OCI-LY7 (cell line): ENCODE data around the gene EMCN. TPM values are rescaled to one million over a fixed set of nuclear protein-coding genes. Genes with fewer than 3 reads are reported as not detected.

ENCODE experiments used
- BruUV-seq: library from RNA; stranded (reverse); fragments of 400-500 nt; replicated peaks from 2 replicates; lab custom pipeline; 2021; lab: Mats Ljungman, UMichigan
- CTCF ChIA-PET: fragments of 300-600 bp; sonication (Branson Sonifier 250); formaldehyde crosslinking; loops from one replicate; lab custom pipeline; 2022; ENCODE audit warnings: antibody characterized with exemption; ENCODE audit not compliant: unreplicated experiment; lab: Charles Lee
- POLR2A ChIA-PET: fragments of 300-600 bp; sonication (Branson Sonifier 250); formaldehyde crosslinking; loops from one replicate; lab custom pipeline; 2022; ENCODE audit warnings: antibody characterized with exemption; lab: Charles Lee
- DNase-seq: peaks from one replicate; pipeline ENCODE4 v3.0.0-alpha.2; 2015; ENCODE audit warnings: low spot score
- H2AFZ ChIP-seq: fragments of 200-600 bp; sonication (generic), shearing (Covaris generic); 2 replicates; pipeline ENCODE4 v1.6.1; 2014; ENCODE audit warnings: mild to moderate bottlenecking, antibody characterized with exemption, low read length, moderate library complexity
- H3K27ac ChIP-seq: fragments of 200-600 bp; sonication (generic); 2 replicates; pipeline ENCODE4 v1.5.1; 2014; ENCODE audit warnings: mixed run types, low read depth, mild to moderate bottlenecking, moderate library complexity, low read length, inconsistent platforms; ENCODE audit not compliant: poor library complexity, severe bottlenecking
- H3K36me3 ChIP-seq: fragments of 200-600 bp; sonication (generic); 2 replicates; pipeline ENCODE4 v1.6.1; 2014; ENCODE audit warnings: mild to moderate bottlenecking, antibody characterized with exemption, low read length, moderate library complexity, mixed read lengths; ENCODE audit not compliant: insufficient read depth
- H3K4me1 ChIP-seq: fragments of 200-600 bp; sonication (generic); 2 replicates; pipeline ENCODE4 v1.5.1; 2014; ENCODE audit warnings: mild to moderate bottlenecking, low read length; ENCODE audit not compliant: insufficient read depth, poor library complexity, severe bottlenecking
- H3K4me2 ChIP-seq: fragments of 200-600 bp; sonication (generic); 2 replicates; pipeline ENCODE4 v1.6.1; 2014; ENCODE audit warnings: mild to moderate bottlenecking, low read length
- H3K4me3 ChIP-seq: fragments of 200-600 bp; sonication (generic); 2 replicates; pipeline ENCODE4 v1.5.1; 2014; ENCODE audit warnings: mild to moderate bottlenecking, low read depth, low read length; ENCODE audit not compliant: poor library complexity, severe bottlenecking
- H3K79me2 ChIP-seq: fragments of 200-600 bp; sonication (generic); 2 replicates; pipeline ENCODE4 v1.6.1; 2016; ENCODE audit warnings: low read depth, mild to moderate bottlenecking, low read length, moderate library complexity, mixed read lengths; ENCODE audit not compliant: insufficient read depth
- H3K9me2 ChIP-seq: fragments of 200-600 bp; sonication (generic); 2 replicates; pipeline ENCODE4 v1.6.1; 2016; ENCODE audit warnings: mild to moderate bottlenecking, low read length, mixed read lengths; ENCODE audit not compliant: insufficient read depth
- H3K9me3 ChIP-seq: fragments of 200-600 bp; sonication (generic); 2 replicates; pipeline ENCODE4 v1.6.1; 2014; ENCODE audit warnings: mild to moderate bottlenecking, mixed run types, low read length, mixed read lengths
- H4K20me1 ChIP-seq: fragments of 200-600 bp; sonication (generic); 2 replicates; pipeline ENCODE4 v1.6.1; 2014; ENCODE audit warnings: mild to moderate bottlenecking, antibody characterized with exemption, low read length, moderate library complexity, mixed read lengths; ENCODE audit not compliant: insufficient read depth
- EZH2phosphoT487 ChIP-seq: fragments of 200-600 bp; sonication (generic); IDR thresholded peaks from 2 replicates; pipeline ENCODE4 v1.6.1; 2018; ENCODE audit warnings: low read depth, borderline replicate concordance, mild to moderate bottlenecking, mixed run types, antibody characterized with exemption, low read length, moderate library complexity, mixed read lengths
- intact Hi-C: fragments of 100-400 bp; cut with micrococcal nuclease; formaldehyde crosslinking; loops from one replicate; pipeline ENCODE4 v1.10.0; 2022; ENCODE audit not compliant: unreplicated experiment
- total RNA-seq, 2 experiments: library from RNA; depleted of rRNA in 1 of 2; stranded (reverse); fragments of >200 nt in 1 of 2; shearing (Covaris generic) in 1 of 2; gene quantifications; 2 replicates each; pipeline ENCODE4 v1.2.3, GENCODE V29; 2014 to 2022
- TF ChIP-seq, protein P1 (sequence below): fragments of 200-600 bp; sonication (generic); conservative IDR thresholded peaks from 2 replicates; pipeline ENCODE4 v1.5.1; 2014; ENCODE audit warnings: mild to moderate bottlenecking, antibody characterized with exemption, low read length, moderate library complexity, mixed read lengths

EMCN gene
- total RNA-seq, 2 experiments from 2014 or later, result not detected

DNA sequence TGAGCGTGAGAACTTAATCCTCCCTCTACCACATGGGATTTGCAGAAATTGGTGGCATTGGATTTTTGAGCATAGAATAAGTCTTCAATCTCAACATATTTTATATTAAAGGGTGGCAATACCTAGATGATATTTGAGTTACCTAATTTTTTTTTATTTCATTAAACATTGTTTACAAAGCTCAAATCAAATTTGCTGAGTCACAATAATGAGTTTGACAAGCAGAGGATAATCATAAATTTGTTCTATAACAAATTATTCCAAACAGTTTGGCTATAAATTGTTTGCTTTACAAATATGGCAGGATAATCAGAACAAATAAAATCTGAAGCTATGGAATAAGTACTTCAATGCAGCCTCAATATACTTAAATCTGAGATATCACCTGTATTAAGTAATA is 22.7 kb downstream of the EMCN start:
- ChIA-PET CTCF (no interaction called here), POLR2A (interaction anchor here (0.7 kb wide), 2 partner anchors 18 to 243 kb away, joined by 3 read pairs; no protein-coding TSS in a partner anchor)
- Histone ChIP-seq H3K79me2 (no peaks in the 10 kb centered on the region), H4K20me1 (no peaks in the 10 kb centered on the region), H3K4me1 (no peaks in the 10 kb centered on the region), H3K4me3 (no peak overlapping the region), H3K9me3 (peaks cover 5% of the 10 kb centered on the region; the same call in 1 of the 2 replicates), H3K9me2 (no peaks in the 10 kb centered on the region), H2AFZ (no peak overlapping the region), H3K36me3 (no peaks in the 10 kb centered on the region), H3K27ac (no peak overlapping the region), H3K4me2 (no peak overlapping the region)
- TF ChIP-seq, protein P1, sequence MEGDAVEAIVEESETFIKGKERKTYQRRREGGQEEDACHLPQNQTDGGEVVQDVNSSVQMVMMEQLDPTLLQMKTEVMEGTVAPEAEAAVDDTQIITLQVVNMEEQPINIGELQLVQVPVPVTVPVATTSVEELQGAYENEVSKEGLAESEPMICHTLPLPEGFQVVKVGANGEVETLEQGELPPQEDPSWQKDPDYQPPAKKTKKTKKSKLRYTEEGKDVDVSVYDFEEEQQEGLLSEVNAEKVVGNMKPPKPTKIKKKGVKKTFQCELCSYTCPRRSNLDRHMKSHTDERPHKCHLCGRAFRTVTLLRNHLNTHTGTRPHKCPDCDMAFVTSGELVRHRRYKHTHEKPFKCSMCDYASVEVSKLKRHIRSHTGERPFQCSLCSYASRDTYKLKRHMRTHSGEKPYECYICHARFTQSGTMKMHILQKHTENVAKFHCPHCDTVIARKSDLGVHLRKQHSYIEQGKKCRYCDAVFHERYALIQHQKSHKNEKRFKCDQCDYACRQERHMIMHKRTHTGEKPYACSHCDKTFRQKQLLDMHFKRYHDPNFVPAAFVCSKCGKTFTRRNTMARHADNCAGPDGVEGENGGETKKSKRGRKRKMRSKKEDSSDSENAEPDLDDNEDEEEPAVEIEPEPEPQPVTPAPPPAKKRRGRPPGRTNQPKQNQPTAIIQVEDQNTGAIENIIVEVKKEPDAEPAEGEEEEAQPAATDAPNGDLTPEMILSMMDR, result no peak
- no peak for TF ChIP-seq EZH2phosphoT487
- BruUV-seq, result no TSS peak
- intact Hi-C loops, result no loop called here
- DNase-seq, result no peak

DNA sequence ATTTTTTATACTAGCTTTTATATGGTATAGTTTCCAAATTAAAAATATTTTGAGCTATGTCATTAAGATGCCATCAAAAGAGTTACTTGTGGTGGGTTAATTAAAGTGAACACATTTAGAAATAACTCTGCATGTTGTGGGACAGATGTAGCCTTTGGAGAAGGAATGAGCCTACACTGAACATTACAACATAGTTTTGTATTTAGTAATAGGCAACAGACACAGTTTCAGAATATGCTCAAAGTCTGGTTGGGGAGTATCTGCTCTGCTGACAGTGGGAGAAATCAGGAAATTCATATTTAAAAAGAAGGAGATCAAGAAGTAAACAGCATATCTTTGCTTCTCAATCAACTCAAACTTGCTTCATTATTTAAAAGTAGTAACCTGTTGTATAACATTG is 23.7 kb downstream of the EMCN start:
- Histone ChIP-seq H3K9me3 (peaks cover 5% of the 10 kb centered on the region; the same call in 1 of the 2 replicates), H2AFZ (no peak overlapping the region), H3K27ac (no peak overlapping the region), H3K4me1 (no peaks in the 10 kb centered on the region), H3K4me3 (no peak overlapping the region), H3K4me2 (no peak overlapping the region), H3K9me2 (no peaks in the 10 kb centered on the region), H3K79me2 (no peaks in the 10 kb centered on the region), H3K36me3 (no peaks in the 10 kb centered on the region), H4K20me1 (no peaks in the 10 kb centered on the region)
- CTCF ChIA-PET, result no interaction called here
- no peak for DNase-seq
- no peak for TF ChIP-seq EZH2phosphoT487
- TF ChIP-seq, protein P1, result no peak
- intact Hi-C loops, result no loop called here
- POLR2A ChIA-PET, result interaction anchor here (0.7 kb wide), 1 partner anchor 244 kb away, joined by 3 read pairs; no protein-coding TSS in a partner anchor
- no TSS peak for BruUV-seq

DNA sequence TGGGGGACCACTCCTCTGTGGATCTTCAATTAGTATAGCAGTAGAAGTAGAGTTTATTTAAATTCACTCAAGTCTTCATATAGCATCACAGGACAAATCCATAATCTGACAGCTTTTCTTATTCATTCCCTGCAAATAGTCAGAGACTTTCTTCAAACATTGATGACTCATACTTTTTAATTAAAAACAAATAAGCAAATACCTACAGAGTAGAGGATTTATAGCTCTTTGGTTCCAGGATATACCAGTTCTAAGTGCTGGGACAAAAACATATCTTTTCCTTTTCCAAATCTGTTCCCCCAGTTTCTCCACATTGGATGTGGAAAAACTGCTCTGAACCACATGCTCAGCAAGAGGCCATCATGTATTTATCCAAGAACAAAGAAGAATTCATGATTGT is 24.1 kb downstream of the EMCN start:
- Histone ChIP-seq H3K9me2 (no peaks in the 10 kb centered on the region), H3K79me2 (no peaks in the 10 kb centered on the region), H3K9me3 (peaks cover 5% of the 10 kb centered on the region; the same call in 1 of the 2 replicates), H3K36me3 (no peaks in the 10 kb centered on the region), H3K27ac (no peak overlapping the region), H3K4me1 (no peaks in the 10 kb centered on the region), H2AFZ (no peak overlapping the region), H3K4me3 (no peak overlapping the region), H4K20me1 (no peaks in the 10 kb centered on the region), H3K4me2 (no peak overlapping the region)
- intact Hi-C loops, result no loop called here
- ChIA-PET POLR2A (no interaction called here), CTCF (no interaction called here)
- no TSS peak for BruUV-seq
- no peak for DNase-seq
- TF ChIP-seq, protein P1, result no peak
- TF ChIP-seq EZH2phosphoT487, result no peak
